HepG2 (cell line): ENCODE data around the gene SLIT3. TPM values are rescaled to one million over a fixed set of nuclear protein-coding genes. Genes with fewer than 3 reads are reported as not detected.
A peak's percentile ranks its signal among the peaks of the same experiment; 100 is the strongest.

Experiments used
- ATAC-seq: fragments of 200-7000 bp; cut with Tn5 transposase; 3 replicates; pipeline ENCODE4 v1.9.1; 2020; ENCODE audit warnings: mild to moderate bottlenecking, moderate library complexity
- BruUV-seq: library from RNA; stranded (reverse); fragments of 400-500 nt; replicated peaks from 2 replicates; lab custom pipeline; 2021; lab: Mats Ljungman, UMichigan
- CTCF ChIA-PET: fragments of 300-600 bp; formaldehyde crosslinking; extraction: SDS; loops from one replicate; lab custom pipeline; 2021; ENCODE audit warnings: low total read pairs, inconsistent platforms, low intra/inter-chr PET ratio; lab: Yijun Ruan, JAX
- POLR2A ChIA-PET: fragments of 350-600 bp; sonication (Branson Sonifier 250); formaldehyde crosslinking; loops from one replicate; lab custom pipeline; 2020; ENCODE audit warnings: antibody characterized with exemption, inconsistent platforms; lab: Yijun Ruan, JAX
- DNase-seq: peaks from one replicate; pipeline ENCODE4 v3.0.0-alpha.2; 2015; ENCODE audit warnings: low spot score
- FAIRE-seq: peaks from 3 replicates; lab custom pipeline; 2011; peaks lifted over from hg19 to GRCh38; lab: Jason Lieb, UNC
- H2AFZ ChIP-seq: one replicate; pipeline ENCODE4 v1.6.1; 2011; ENCODE audit warnings: low read length, inconsistent platforms
- H3K27ac ChIP-seq: fragments of 300-600 bp; 3 replicates; pipeline ENCODE4 v1.8.0; 2011; ENCODE audit warnings: mixed run types, mild to moderate bottlenecking, mixed read lengths, low read length, inconsistent platforms; ENCODE audit not compliant: insufficient read depth; ENCODE audit errors: extremely low read length
- H3K27me3 ChIP-seq, 2 experiments: fragments of 200-600 bp in 1 of 2; 2 replicates in 1 of 2; 3 replicates in 1 of 2; pipeline versions ENCODE4 v1.6.0 to v1.8.0; 2011; ENCODE audit warnings: low read length in 2 of 2, mild to moderate bottlenecking in 2 of 2, moderate library complexity in 2 of 2, inconsistent platforms in 1 of 2; ENCODE audit not compliant: insufficient read depth in 2 of 2, control insufficient read depth in 1 of 2
- H3K36me3 ChIP-seq, 2 experiments: fragments of 200-600 bp in 1 of 2; replicated peaks in 1 of 2; 2 replicates in 1 of 2; 3 replicates in 1 of 2; pipeline versions ENCODE4 v1.5.1 to v1.8.0; 2011; ENCODE audit warnings: low read length in 2 of 2, inconsistent platforms in 1 of 2; ENCODE audit not compliant: insufficient read depth in 2 of 2, control insufficient read depth in 1 of 2
- H3K4me1 ChIP-seq: 2 replicates; pipeline ENCODE4 v1.5.1; 2012; ENCODE audit warnings: low read length, inconsistent platforms; ENCODE audit not compliant: insufficient read depth
- H3K4me2 ChIP-seq: 2 replicates; pipeline ENCODE4 v1.6.0; 2011; ENCODE audit warnings: low read depth, low read length, inconsistent platforms
- H3K4me3 ChIP-seq, 3 experiments: fragments of 200-600 bp in 1 of 3; sonication (generic), shearing (Covaris generic) in 1 of 3; replicated peaks in 1 of 3; 2 replicates each; pipeline ENCODE4 v1.5.1; 2011 to 2016; ENCODE audit warnings: low read length in 3 of 3, inconsistent platforms in 2 of 3, low read depth in 2 of 3, mild to moderate bottlenecking in 2 of 3, control low read depth in 1 of 3, mixed read lengths in 1 of 3; ENCODE audit not compliant: insufficient read depth in 1 of 3
- H3K79me2 ChIP-seq: one replicate; pipeline ENCODE4 v1.6.1; 2011; ENCODE audit warnings: low read length, inconsistent platforms; ENCODE audit not compliant: insufficient read depth
- H3K9ac ChIP-seq: 2 replicates; pipeline ENCODE4 v1.6.0; 2011; ENCODE audit warnings: mild to moderate bottlenecking, low read depth, low read length, inconsistent platforms; ENCODE audit not compliant: insufficient read depth
- H3K9me3 ChIP-seq: 2 replicates; pipeline ENCODE4 v1.5.1; 2012; ENCODE audit warnings: mild to moderate bottlenecking, low read length
- H4K20me1 ChIP-seq: 2 replicates; pipeline ENCODE4 v1.6.0; 2011; ENCODE audit warnings: inconsistent platforms, mild to moderate bottlenecking, low read length, moderate library complexity; ENCODE audit not compliant: insufficient read depth
- ATF7 ChIP-seq, 2 experiments: fragments of 450-650 bp in 1 of 2; sonication (generic) in 1 of 2; formaldehyde crosslinking in 1 of 2; IDR thresholded peaks; 2 replicates each; pipeline versions ENCODE4 v1.4.0 to v1.6.1; 2016 to 2020; ENCODE audit warnings: antibody characterized with exemption in 1 of 2, mild to moderate bottlenecking in 1 of 2, missing genetic modification reagents in 1 of 2
- CC2D1A ChIP-seq: sonication (generic); formaldehyde crosslinking; IDR thresholded peaks from 2 replicates; pipeline ENCODE4 v1.8.1; 2023; ENCODE audit warnings: mild to moderate bottlenecking, missing genetic modification reagents
- FOSL2 ChIP-seq: sonication (generic); formaldehyde crosslinking; IDR thresholded peaks from 2 replicates; pipeline ENCODE4 v1.4.0; 2020; ENCODE audit warnings: missing genetic modification reagents
- HNF4A ChIP-seq: sonication (generic); formaldehyde crosslinking; IDR thresholded peaks from 2 replicates; pipeline ENCODE4 v1.4.0; 2020; ENCODE audit warnings: missing genetic modification reagents
- MAZ ChIP-seq, 2 experiments: sonication (generic) in 1 of 2; formaldehyde crosslinking in 1 of 2; IDR thresholded peaks; 2 replicates each; pipeline versions ENCODE4 v1.5.0 to v1.6.1; 2012 to 2020; ENCODE audit warnings: low read depth in 2 of 2, mild to moderate bottlenecking in 2 of 2, borderline replicate concordance in 1 of 2, improper control_type of control experiment in 1 of 2, low read length in 1 of 2, missing genetic modification reagents in 1 of 2, moderate library complexity in 1 of 2
- MTA3 ChIP-seq: sonication (generic); formaldehyde crosslinking; IDR thresholded peaks from 2 replicates; pipeline ENCODE4 v1.4.0; 2020; ENCODE audit warnings: missing genetic modification reagents
- RCOR2 ChIP-seq: IDR thresholded peaks from 2 replicates; pipeline ENCODE4 v1.6.1; 2016; ENCODE audit warnings: missing biosample characterization, missing genetic modification reagents
- THAP11 ChIP-seq: IDR thresholded peaks from 2 replicates; pipeline ENCODE4 v1.6.1; 2016; ENCODE audit warnings: missing biosample characterization, missing genetic modification reagents
- ZBTB21 ChIP-seq: sonication (generic); formaldehyde crosslinking; IDR thresholded peaks from 2 replicates; pipeline ENCODE4 v1.4.0; 2020; ENCODE audit warnings: missing genetic modification reagents
- ZFP36L2 ChIP-seq: sonication (generic); formaldehyde crosslinking; IDR thresholded peaks from 2 replicates; pipeline ENCODE4 v1.4.0; 2020; ENCODE audit warnings: missing genetic modification reagents
- ZMYM2 ChIP-seq: sonication (generic); formaldehyde crosslinking; IDR thresholded peaks from 2 replicates; pipeline ENCODE4 v1.8.0; 2022; ENCODE audit warnings: mild to moderate bottlenecking, missing genetic modification reagents
- ZNF232 ChIP-seq: sonication (generic); formaldehyde crosslinking; IDR thresholded peaks from 2 replicates; pipeline ENCODE4 v1.4.0; 2020; ENCODE audit warnings: missing genetic modification reagents, borderline replicate concordance
- ZNF354B ChIP-seq: sonication (generic); formaldehyde crosslinking; IDR thresholded peaks from 2 replicates; pipeline ENCODE4 v1.8.0; 2022; ENCODE audit warnings: mild to moderate bottlenecking, missing genetic modification reagents
- ZNF672 ChIP-seq: sonication (generic); formaldehyde crosslinking; IDR thresholded peaks from 2 replicates; pipeline ENCODE4 v1.8.1; 2022; ENCODE audit warnings: missing genetic modification reagents
- WGBS: methylation state at CpG from one replicate; pipeline ENCODE4 v1.1.6; 2017; ENCODE audit warnings: low lambda C conversion rate; 5-methylcytosine and 5-hydroxymethylcytosine counted together
- in situ Hi-C: cut with HindIII; loops from 2 replicates; pipeline ENCODE4 v1.10.0; 2017; ENCODE audit warnings: low pct_unique_long_range_greater_than_20kb; ENCODE audit not compliant: extremely low pct_ligation_motif_present
- intact Hi-C: fragments of 100-400 bp; cut with micrococcal nuclease; formaldehyde crosslinking; loops from one replicate; pipeline ENCODE4 v1.10.0; 2022; ENCODE audit not compliant: unreplicated experiment
- polyA plus RNA-seq, 8 experiments: library from polyadenylated mRNA; depleted of rRNA in 3 of 8; stranded (reverse) in 7 of 8; unstranded in 1 of 8; fragments of >200 nt; fragmentation: Illumina TruSeq in 4 of 8; extraction: Trizol in 4 of 8; gene quantifications; 2 replicates each; pipeline versions ENCODE4 v1.2.1 to v1.2.3, GENCODE V29; 2011 to 2016; ENCODE audit warnings: low read depth in 4 of 8, missing spikeins in 1 of 8, mixed read lengths in 1 of 8; ENCODE audit not compliant: insufficient read depth in 1 of 8
- total RNA-seq, 5 experiments: library from RNA; depleted of rRNA; stranded (reverse); fragments of >200 nt; fragmentation: Illumina TruSeq; extraction: Trizol; gene quantifications; 2 replicates each; pipeline ENCODE4 v1.2.3, GENCODE V29; 2016; ENCODE audit warnings: low read depth in 1 of 5
- TF ChIP-seq, protein P1 (sequence below): sonication (generic); formaldehyde crosslinking; IDR thresholded peaks from 2 replicates; pipeline ENCODE4 v1.5.1; 2020; ENCODE audit warnings: missing genetic modification reagents, mild to moderate bottlenecking, borderline replicate concordance
- TF ChIP-seq, protein P2 (sequence below), 2 experiments: fragments of 450-650 bp in 1 of 2; sonication (generic) in 1 of 2; formaldehyde crosslinking; IDR thresholded peaks; 2 replicates each; pipeline versions ENCODE4 v1.5.0 to v1.8.0; 2020 to 2022; ENCODE audit warnings: mild to moderate bottlenecking in 1 of 2, missing genetic modification reagents in 1 of 2
- TF ChIP-seq, protein P3 (sequence below): sonication (generic); formaldehyde crosslinking; IDR thresholded peaks from 2 replicates; pipeline ENCODE4 v1.8.0; 2022; ENCODE audit warnings: mild to moderate bottlenecking, missing genetic modification reagents, moderate library complexity
- TF ChIP-seq, protein P4 (sequence below): IDR thresholded peaks from 2 replicates; pipeline ENCODE4 v1.6.1; 2018; ENCODE audit warnings: missing genetic modification reagents, mild to moderate bottlenecking, missing compliant biosample characterization

Gene SLIT3
- total and polyA plus RNA-seq, 2 of the 13 experiments (the other 11 are each of a cell fraction or from before 2014, with no cell fraction given): not detected

DNA sequence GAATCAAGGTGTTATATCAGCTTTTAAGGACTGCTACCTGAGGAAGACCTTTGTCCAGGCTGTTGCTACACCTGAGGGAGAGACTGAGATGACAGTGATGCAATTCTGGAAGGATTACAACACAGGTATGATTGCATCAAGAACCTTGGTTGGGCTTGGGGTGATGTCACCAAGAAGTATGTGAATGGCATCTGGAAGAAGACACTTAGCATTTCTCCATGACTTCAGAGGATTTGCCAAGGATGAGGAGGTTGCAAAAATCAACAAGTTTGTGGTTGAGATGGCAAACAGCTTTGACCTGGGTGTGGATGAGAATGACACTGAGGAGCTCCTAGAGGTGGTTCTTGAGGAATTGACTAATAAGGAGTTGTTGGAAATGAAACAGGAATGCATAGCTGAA, 653.9 kb downstream of the SLIT3 start (continued):
- TF ChIP-seq CC2D1A (CRISPR knock-in tag): no peak
- TF ChIP-seq, protein P1, sequence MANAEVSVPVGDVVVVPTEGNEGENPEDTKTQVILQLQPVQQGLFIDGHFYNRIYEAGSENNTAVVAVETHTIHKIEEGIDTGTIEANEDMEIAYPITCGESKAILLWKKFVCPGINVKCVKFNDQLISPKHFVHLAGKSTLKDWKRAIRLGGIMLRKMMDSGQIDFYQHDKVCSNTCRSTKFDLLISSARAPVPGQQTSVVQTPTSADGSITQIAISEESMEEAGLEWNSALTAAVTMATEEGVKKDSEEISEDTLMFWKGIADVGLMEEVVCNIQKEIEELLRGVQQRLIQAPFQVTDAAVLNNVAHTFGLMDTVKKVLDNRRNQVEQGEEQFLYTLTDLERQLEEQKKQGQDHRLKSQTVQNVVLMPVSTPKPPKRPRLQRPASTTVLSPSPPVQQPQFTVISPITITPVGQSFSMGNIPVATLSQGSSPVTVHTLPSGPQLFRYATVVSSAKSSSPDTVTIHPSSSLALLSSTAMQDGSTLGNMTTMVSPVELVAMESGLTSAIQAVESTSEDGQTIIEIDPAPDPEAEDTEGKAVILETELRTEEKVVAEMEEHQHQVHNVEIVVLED (CRISPR knock-in tag): no peak
- TF ChIP-seq FOSL2 (CRISPR knock-in tag): 0 out of 2 replicates have a peak, but pooled peaks have one; percentile 17
- TF ChIP-seq MAZ (IDR thresholded peaks at IDR 0.05; ENCODE audit: borderline replicate concordance, low read depth, low read length): no peak
- no peak for TF ChIP-seq MAZ (CRISPR knock-in tag; IDR thresholded peaks at IDR 0.05; ENCODE audit: low read depth)
- TF ChIP-seq, protein P2, sequence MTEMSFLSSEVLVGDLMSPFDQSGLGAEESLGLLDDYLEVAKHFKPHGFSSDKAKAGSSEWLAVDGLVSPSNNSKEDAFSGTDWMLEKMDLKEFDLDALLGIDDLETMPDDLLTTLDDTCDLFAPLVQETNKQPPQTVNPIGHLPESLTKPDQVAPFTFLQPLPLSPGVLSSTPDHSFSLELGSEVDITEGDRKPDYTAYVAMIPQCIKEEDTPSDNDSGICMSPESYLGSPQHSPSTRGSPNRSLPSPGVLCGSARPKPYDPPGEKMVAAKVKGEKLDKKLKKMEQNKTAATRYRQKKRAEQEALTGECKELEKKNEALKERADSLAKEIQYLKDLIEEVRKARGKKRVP (CRISPR knock-in tag; IDR thresholded peaks at IDR 0.05): peak in 1 of 2 experiments; percentile 44; a peak in 1 of 4 replicates
- TF ChIP-seq MTA3 (CRISPR knock-in tag): no peak
- TF ChIP-seq ZNF672 (CRISPR knock-in tag): no peak
- TF ChIP-seq ATF7 (IDR thresholded peaks at IDR 0.05): peak; percentile 43; the same call in 1 of the 2 replicates
- TF ChIP-seq ATF7 (CRISPR knock-in tag; IDR thresholded peaks at IDR 0.05): no peak
- peak; percentile 26; the same call in 1 of the 2 replicates for TF ChIP-seq HNF4A (CRISPR knock-in tag)

DNA sequence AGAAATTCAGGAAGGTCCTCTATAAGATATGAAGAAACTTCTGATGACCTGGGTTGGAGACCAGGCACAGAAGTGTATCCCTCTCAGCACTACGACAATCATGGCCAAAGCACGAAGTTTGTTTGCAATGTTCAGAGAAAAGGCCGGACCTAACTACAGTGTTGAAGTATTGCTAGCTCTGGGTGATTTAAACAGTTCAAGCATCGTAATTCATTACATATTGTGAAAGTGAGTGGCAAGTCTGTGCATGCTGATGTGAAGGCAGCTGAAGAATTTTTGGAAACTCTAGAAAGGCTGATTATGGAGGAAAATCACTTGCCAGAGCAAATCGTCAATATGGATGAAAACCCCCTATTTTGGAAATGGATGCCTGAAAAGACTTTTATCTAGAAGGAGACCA, 654.6 kb downstream of the SLIT3 start:
- H3K79me2 ChIP-seq: no peaks in the 10 kb centered on the region
- H3K9ac ChIP-seq: no peak overlapping the region
- no peak overlapping the region for H2AFZ ChIP-seq
- no TSS peak for BruUV-seq
- WGBS: 24% methylated on average over 5 of the region's 5 CpGs
- CTCF ChIA-PET: no interaction called here
- no peak overlapping the region for H3K4me2 ChIP-seq
- ATAC-seq (no peak), FAIRE-seq (no peak), DNase-seq (no peak)
- no peak overlapping the region for H3K27ac ChIP-seq
- in situ Hi-C loops: no loop called here
- POLR2A ChIA-PET: no interaction called here
- H3K36me3 ChIP-seq: no peaks in the 10 kb centered on the region
- H3K9me3 ChIP-seq: no peaks in the 10 kb centered on the region
- no peak for TF ChIP-seq ZFP36L2 (CRISPR knock-in tag)
- TF ChIP-seq ZBTB21 (CRISPR knock-in tag): no peak
- TF ChIP-seq ZMYM2 (CRISPR knock-in tag): no peak
- TF ChIP-seq THAP11 (CRISPR knock-in tag): no peak
- TF ChIP-seq RCOR2 (CRISPR knock-in tag): no peak
- TF ChIP-seq, protein P3, sequence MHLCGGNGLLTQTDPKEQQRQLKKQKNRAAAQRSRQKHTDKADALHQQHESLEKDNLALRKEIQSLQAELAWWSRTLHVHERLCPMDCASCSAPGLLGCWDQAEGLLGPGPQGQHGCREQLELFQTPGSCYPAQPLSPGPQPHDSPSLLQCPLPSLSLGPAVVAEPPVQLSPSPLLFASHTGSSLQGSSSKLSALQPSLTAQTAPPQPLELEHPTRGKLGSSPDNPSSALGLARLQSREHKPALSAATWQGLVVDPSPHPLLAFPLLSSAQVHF (CRISPR knock-in tag): no peak
- TF ChIP-seq, protein P4, sequence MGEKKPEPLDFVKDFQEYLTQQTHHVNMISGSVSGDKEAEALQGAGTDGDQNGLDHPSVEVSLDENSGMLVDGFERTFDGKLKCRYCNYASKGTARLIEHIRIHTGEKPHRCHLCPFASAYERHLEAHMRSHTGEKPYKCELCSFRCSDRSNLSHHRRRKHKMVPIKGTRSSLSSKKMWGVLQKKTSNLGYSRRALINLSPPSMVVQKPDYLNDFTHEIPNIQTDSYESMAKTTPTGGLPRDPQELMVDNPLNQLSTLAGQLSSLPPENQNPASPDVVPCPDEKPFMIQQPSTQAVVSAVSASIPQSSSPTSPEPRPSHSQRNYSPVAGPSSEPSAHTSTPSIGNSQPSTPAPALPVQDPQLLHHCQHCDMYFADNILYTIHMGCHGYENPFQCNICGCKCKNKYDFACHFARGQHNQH: no peak
- no peak for TF ChIP-seq ZNF354B
- no peak for TF ChIP-seq ZNF232 (CRISPR knock-in tag)
- H3K4me1 ChIP-seq: peaks cover 11% of the 10 kb centered on the region
- H3K4me3 ChIP-seq: no peak overlapping the region
- H4K20me1 ChIP-seq: no peaks in the 10 kb centered on the region
- no peaks in the 10 kb centered on the region for H3K27me3 ChIP-seq
- intact Hi-C loops: no loop called here
